NT2/D1 (cell line): ENCODE measurements around the gene SLC22A31.

Experiments
- SUZ12 ChIP-seq: IDR thresholded peaks from 2 replicates; pipeline ENCODE4 v1.6.1; 2011; ENCODE audit not compliant: insufficient read length, insufficient read depth; ENCODE audit errors: extremely low read depth
- YY1 ChIP-seq: IDR thresholded peaks from 2 replicates; pipeline ENCODE4 v1.6.1; 2011; ENCODE audit not compliant: insufficient read length, insufficient read depth

DNA sequence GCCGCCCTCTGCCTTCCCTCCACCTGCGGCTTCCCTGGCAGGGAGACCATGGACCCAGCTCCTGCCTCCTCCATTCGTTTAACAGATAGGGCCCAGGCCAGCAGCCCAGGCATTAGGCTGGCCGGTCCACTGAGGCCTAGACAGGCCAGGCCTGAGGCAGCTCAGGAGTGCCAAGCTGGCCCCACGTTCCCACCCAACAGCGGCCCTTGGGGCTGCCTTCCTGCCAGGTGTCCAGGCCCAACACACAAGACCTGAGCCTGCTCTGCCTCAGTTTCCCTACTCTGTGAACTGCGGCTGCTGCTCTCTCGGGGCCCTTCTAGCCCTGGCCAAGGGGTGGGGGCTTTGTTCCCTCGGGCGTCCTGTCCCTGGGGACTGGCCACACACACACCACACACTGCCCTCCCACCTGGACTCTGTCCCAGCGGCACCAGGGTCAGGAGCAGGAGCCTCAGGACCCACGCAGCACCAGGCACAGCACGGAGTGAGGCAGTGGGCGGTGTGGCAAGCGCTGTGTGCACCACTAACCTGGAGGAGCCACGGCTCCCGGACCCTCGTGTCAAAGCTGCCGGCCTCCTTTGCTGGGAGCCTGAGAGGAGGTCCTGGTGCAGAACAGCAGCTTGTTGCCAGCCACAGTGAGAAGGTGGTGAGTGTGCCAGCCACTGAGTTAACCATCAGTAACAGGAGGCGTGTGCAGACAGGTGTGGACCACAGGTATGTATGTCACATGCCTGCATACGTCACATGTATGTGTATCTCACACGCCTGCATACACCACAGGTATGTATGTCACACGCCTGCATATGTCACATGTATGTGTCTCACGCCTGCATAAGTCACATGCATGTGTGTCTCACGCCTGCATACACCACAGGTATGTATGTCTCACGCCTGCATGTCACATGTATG is 43.3 kb downstream of the SLC22A31 start:
- TF ChIP-seq SUZ12 (no peak), YY1 (no peak)
